IMR-90 (cell line): ENCODE data around the gene YPEL1.

ENCODE experiments used
- MAZ ChIP-seq: IDR thresholded peaks from 2 replicates; pipeline ENCODE4 v1.6.1; 2012; ENCODE audit warnings: low read depth, mild to moderate bottlenecking, low read length, improper control_type of control experiment, moderate library complexity, borderline replicate concordance
- MXI1 ChIP-seq: IDR thresholded peaks from 2 replicates; pipeline ENCODE4 v1.6.1; 2012; ENCODE audit warnings: low read depth, mild to moderate bottlenecking, low read length, moderate library complexity, borderline replicate concordance
- POLR2A ChIP-seq: IDR thresholded peaks from 2 replicates; pipeline ENCODE4 v1.6.1; 2012; ENCODE audit warnings: mild to moderate bottlenecking, low read depth, low read length
- RAD21 ChIP-seq: IDR thresholded peaks from 2 replicates; pipeline ENCODE4 v1.6.1; 2012; ENCODE audit warnings: low read length, improper control_type of control experiment
- RCOR1 ChIP-seq: IDR thresholded peaks from 2 replicates; pipeline ENCODE4 v1.6.1; 2012; ENCODE audit warnings: mild to moderate bottlenecking, low read length, improper control_type of control experiment; ENCODE audit not compliant: insufficient replicate concordance
- RFX5 ChIP-seq: IDR thresholded peaks from 2 replicates; pipeline ENCODE4 v1.8.0; 2012; ENCODE audit warnings: low read depth, mild to moderate bottlenecking, low read length, moderate library complexity
- SMC3 ChIP-seq: fragments of 150-350 bp; IDR thresholded peaks from 2 replicates; pipeline ENCODE4 v1.6.1; 2016; ENCODE audit warnings: low read depth, mild to moderate bottlenecking, antibody characterized with exemption, low read length, moderate library complexity
- TF ChIP-seq, protein P1 (sequence below): conservative IDR thresholded peaks from 2 replicates; pipeline ENCODE4 v1.5.1; 2012; ENCODE audit warnings: mild to moderate bottlenecking, low read depth, low read length, improper control_type of control experiment
- TF ChIP-seq, protein P2 (sequence below): fragments of 150-350 bp; IDR thresholded peaks from 2 replicates; pipeline ENCODE4 v1.6.1; 2017; ENCODE audit warnings: mild to moderate bottlenecking, antibody characterized with exemption, low read length, low read depth

DNA sequence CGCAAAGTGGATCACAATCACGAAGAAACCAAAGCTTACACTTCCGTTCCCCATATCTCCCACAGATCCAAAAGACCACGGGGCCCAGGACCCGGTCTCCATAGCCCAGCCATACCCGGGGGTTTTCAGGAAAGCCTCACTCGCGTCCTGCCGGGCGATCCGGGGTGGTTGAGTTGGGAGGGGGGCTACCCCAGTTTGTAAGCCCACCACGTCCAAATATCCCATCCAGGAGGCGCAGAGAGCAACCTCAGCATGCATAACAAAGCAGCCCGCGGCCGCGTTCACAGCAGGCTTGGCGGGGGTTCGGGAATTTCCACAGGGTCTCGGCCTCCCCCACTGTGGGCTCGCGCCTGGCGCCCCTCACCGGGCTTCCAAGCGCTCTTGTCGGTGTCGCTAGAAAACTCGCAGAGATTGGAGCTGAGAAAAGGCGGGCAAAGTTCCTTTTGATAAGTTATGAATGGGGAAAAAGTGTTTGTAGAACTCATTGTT lies 84.0 kb downstream of the YPEL1 start:
- TF ChIP-seq, protein P1, sequence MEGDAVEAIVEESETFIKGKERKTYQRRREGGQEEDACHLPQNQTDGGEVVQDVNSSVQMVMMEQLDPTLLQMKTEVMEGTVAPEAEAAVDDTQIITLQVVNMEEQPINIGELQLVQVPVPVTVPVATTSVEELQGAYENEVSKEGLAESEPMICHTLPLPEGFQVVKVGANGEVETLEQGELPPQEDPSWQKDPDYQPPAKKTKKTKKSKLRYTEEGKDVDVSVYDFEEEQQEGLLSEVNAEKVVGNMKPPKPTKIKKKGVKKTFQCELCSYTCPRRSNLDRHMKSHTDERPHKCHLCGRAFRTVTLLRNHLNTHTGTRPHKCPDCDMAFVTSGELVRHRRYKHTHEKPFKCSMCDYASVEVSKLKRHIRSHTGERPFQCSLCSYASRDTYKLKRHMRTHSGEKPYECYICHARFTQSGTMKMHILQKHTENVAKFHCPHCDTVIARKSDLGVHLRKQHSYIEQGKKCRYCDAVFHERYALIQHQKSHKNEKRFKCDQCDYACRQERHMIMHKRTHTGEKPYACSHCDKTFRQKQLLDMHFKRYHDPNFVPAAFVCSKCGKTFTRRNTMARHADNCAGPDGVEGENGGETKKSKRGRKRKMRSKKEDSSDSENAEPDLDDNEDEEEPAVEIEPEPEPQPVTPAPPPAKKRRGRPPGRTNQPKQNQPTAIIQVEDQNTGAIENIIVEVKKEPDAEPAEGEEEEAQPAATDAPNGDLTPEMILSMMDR: no peak
- TF ChIP-seq POLR2A: no peak
- TF ChIP-seq MXI1: no peak
- no peak for TF ChIP-seq SMC3
- TF ChIP-seq RFX5: no peak
- no peak for TF ChIP-seq RAD21
- no peak for TF ChIP-seq MAZ
- TF ChIP-seq, protein P2, sequence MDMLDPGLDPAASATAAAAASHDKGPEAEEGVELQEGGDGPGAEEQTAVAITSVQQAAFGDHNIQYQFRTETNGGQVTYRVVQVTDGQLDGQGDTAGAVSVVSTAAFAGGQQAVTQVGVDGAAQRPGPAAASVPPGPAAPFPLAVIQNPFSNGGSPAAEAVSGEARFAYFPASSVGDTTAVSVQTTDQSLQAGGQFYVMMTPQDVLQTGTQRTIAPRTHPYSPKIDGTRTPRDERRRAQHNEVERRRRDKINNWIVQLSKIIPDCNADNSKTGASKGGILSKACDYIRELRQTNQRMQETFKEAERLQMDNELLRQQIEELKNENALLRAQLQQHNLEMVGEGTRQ: no peak
- no peak for TF ChIP-seq RCOR1
